HFF-Myc (cell line): Measurements from ENCODE around the gene ATP5MG.

Source experiments
- DNase-seq: peaks from one replicate; pipeline ENCODE4 v3.0.0-alpha.2; 2011; ENCODE audit warnings: low read depth; ENCODE audit errors: extremely low read depth
- H3K4me3 ChIP-seq: replicated peaks from 2 replicates; pipeline ENCODE4 v1.5.1; 2011; ENCODE audit warnings: low read depth, mild to moderate bottlenecking, control low read depth, low read length
- CTCF ChIP-seq: IDR thresholded peaks from 2 replicates; pipeline ENCODE4 v1.5.1; 2012; ENCODE audit warnings: mild to moderate bottlenecking, low read depth, low read length, control low read depth; ENCODE audit errors: missing control alignments

ATP5MG gene

GRCh38 chr11:118442301-118442700 lies 40.9 kb downstream of the ATP5MG start:
- DNase-seq = no peak
- no peak for TF ChIP-seq CTCF
- no peak overlapping the region for H3K4me3 ChIP-seq

GRCh38 chr11:118442908-118443589 lies 41.6 kb downstream of the ATP5MG start:
- no peak for TF ChIP-seq CTCF
- DNase-seq = no peak
- H3K4me3 ChIP-seq = no peak overlapping the region

GRCh38 chr11:118443590-118444218 lies 42.3 kb downstream of the ATP5MG start:
- no peak for TF ChIP-seq CTCF
- no peak for DNase-seq
- no peak overlapping the region for H3K4me3 ChIP-seq

- H3K4me3 ChIP-seq = no peak overlapping the region
- DNase-seq = no peak
- no peak for TF ChIP-seq CTCF
Observed at GRCh38 chr11:118447423-118447822, 46.0 kb downstream of the ATP5MG start.

- DNase-seq = no peak
- no peak for TF ChIP-seq CTCF
- H3K4me3 ChIP-seq = no peak overlapping the region
Observed at GRCh38 chr11:118448294-118448693, 46.9 kb downstream of the ATP5MG start.

- TF ChIP-seq CTCF = no peak
- DNase-seq = no peak
- H3K4me3 ChIP-seq = no peak overlapping the region
Observed at GRCh38 chr11:118449316-118449918, 48.0 kb downstream of the ATP5MG start.

- no peak for DNase-seq
- TF ChIP-seq CTCF = no peak
- no peak overlapping the region for H3K4me3 ChIP-seq
Observed at GRCh38 chr11:118450451-118450850, 49.0 kb downstream of the ATP5MG start.
